HG03139 (cell line): ENCODE results near the gene DIAPH2.

Experiments used
- ATAC-seq: cut with Tn5 transposase; IDR thresholded peaks from one replicate; pipeline ENCODE4 v1.9.1; 2021; ENCODE audit not compliant: unreplicated experiment

DIAPH2 gene

GRCh38 chrX:97538745-97539144, 854.1 kb downstream of the DIAPH2 start:
- no peak for ATAC-seq

- ATAC-seq = no peak
These were observed 855.4 kb downstream of the DIAPH2 start for GRCh38 chrX:97539970-97540519.

- no peak for ATAC-seq
These were observed 863.4 kb downstream of the DIAPH2 start for GRCh38 chrX:97547877-97548578.

GRCh38 chrX:97551821-97552220, 867.2 kb downstream of the DIAPH2 start:
- ATAC-seq = no peak

GRCh38 chrX:97553833-97554232, 869.2 kb downstream of the DIAPH2 start:
- no peak for ATAC-seq

- ATAC-seq = no peak
These were observed 871.7 kb downstream of the DIAPH2 start for GRCh38 chrX:97556359-97556758.

- peak; percentile 99 for ATAC-seq
These were observed 879.0 kb downstream of the DIAPH2 start for GRCh38 chrX:97563531-97564133.

GRCh38 chrX:97564496-97564895, 879.9 kb downstream of the DIAPH2 start:
- no peak for ATAC-seq

- no peak for ATAC-seq
These were observed 902.5 kb downstream of the DIAPH2 start for GRCh38 chrX:97587171-97587570.

GRCh38 chrX:97594646-97595224, 910.1 kb downstream of the DIAPH2 start:
- no peak for ATAC-seq

- ATAC-seq = no peak
These were observed 913.3 kb downstream of the DIAPH2 start for GRCh38 chrX:97597954-97598353.

- no peak for ATAC-seq
These were observed 918.0 kb downstream of the DIAPH2 start for GRCh38 chrX:97602465-97603258.

- no peak for ATAC-seq
These were observed 920.6 kb downstream of the DIAPH2 start for GRCh38 chrX:97605271-97605670.

GRCh38 chrX:97609357-97609756, 924.7 kb downstream of the DIAPH2 start:
- no peak for ATAC-seq

- no peak for ATAC-seq
These were observed 925.3 kb downstream of the DIAPH2 start for GRCh38 chrX:97609938-97610337.

- peak; percentile 89 for ATAC-seq
These were observed 932.4 kb downstream of the DIAPH2 start for GRCh38 chrX:97616883-97617530.

- no peak for ATAC-seq
These were observed 934.9 kb downstream of the DIAPH2 start for GRCh38 chrX:97619499-97619898.

- no peak for ATAC-seq
These were observed 937.5 kb downstream of the DIAPH2 start for GRCh38 chrX:97622111-97622510.

- no peak for ATAC-seq
These were observed 943.7 kb downstream of the DIAPH2 start for GRCh38 chrX:97628326-97628725.

- ATAC-seq = no peak
These were observed 944.4 kb downstream of the DIAPH2 start for GRCh38 chrX:97628807-97629596.
